HL-60 (cell line): ENCODE measurements around the gene PHTF1.

ENCODE experiments used
- DNase-seq, 2 experiments: peaks; one replicate each; pipeline ENCODE4 v3.0.0-alpha.2; 2010 to 2020; ENCODE audit warnings: low read depth in 1 of 2, low spot score in 1 of 2
- H3K27ac ChIP-seq: fragments of 250-450 bp; sonication (Bioruptor Pico); replicated peaks from 2 replicates; pipeline ENCODE4 v1.5.1; 2020; ENCODE audit warnings: mild to moderate bottlenecking, moderate library complexity
- H3K27me3 ChIP-seq: fragments of 250-450 bp; sonication (Bioruptor Pico); 2 replicates; pipeline ENCODE4 v1.5.1; 2021; ENCODE audit warnings: mild to moderate bottlenecking, moderate library complexity; ENCODE audit not compliant: insufficient read depth, poor library complexity, severe bottlenecking
- H3K4me3 ChIP-seq: replicated peaks from 2 replicates; pipeline ENCODE4 v1.5.1; 2011; ENCODE audit warnings: mild to moderate bottlenecking, control low read depth, low read length; ENCODE audit not compliant: insufficient read depth
- CTCF ChIP-seq: IDR thresholded peaks from one replicate; pipeline ENCODE4 v1.5.1; 2011; ENCODE audit warnings: low read length, control low read depth, inconsistent platforms; ENCODE audit not compliant: insufficient read depth
- GABPA ChIP-seq: IDR thresholded peaks from 2 replicates; pipeline ENCODE4 v1.6.1; 2012; ENCODE audit warnings: low read depth
- POLR2AphosphoS5 ChIP-seq: IDR thresholded peaks from 2 replicates; pipeline ENCODE4 v1.6.1; 2012; ENCODE audit warnings: low read depth
- REST ChIP-seq: IDR thresholded peaks from 2 replicates; pipeline ENCODE4 v1.6.1; 2012; ENCODE audit warnings: low read depth; ENCODE audit not compliant: insufficient replicate concordance
- SPI1 ChIP-seq: IDR thresholded peaks from 2 replicates; pipeline ENCODE4 v1.6.1; 2012; ENCODE audit warnings: low read depth, mild to moderate bottlenecking, borderline replicate concordance

PHTF1 gene

GRCh38 chr1:113653741-113654140, 105.5 kb downstream of the PHTF1 start:
- TF ChIP-seq SPI1: no peak
- no peak for TF ChIP-seq GABPA
- no peak for TF ChIP-seq POLR2AphosphoS5
- no peak for TF ChIP-seq CTCF
- TF ChIP-seq REST: no peak
- Histone ChIP-seq H3K27ac (no peak overlapping the region), H3K27me3 (no peaks in the 10 kb centered on the region), H3K4me3 (no peak overlapping the region)
- DNase-seq: no peak

DNA sequence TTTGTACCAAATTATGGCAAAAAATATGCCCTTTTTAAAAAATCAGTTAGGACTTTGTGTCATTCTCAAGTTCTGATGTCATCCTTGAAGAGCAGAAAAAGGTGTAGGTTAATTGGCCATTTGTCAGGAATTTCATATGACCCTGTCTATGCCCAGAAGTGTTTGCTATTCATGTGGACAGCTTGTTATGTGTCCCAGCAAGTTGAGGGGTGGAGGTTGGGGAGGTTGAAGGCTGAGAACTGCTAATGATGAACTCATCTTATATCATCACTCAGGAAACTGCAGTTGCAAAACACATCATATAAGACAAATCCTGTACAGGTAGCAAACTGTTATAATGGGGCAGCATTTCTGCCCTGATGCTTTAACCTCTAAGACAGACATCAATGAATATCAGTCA, 106.5 kb downstream of the PHTF1 start:
- no peak for DNase-seq
- no peak overlapping the region for H3K4me3 ChIP-seq
- TF ChIP-seq POLR2AphosphoS5 (no peak), CTCF (no peak), GABPA (no peak), REST (no peak), SPI1 (no peak)
- H3K27ac ChIP-seq: no peak overlapping the region
- H3K27me3 ChIP-seq: no peaks in the 10 kb centered on the region

GRCh38 chr1:113648478-113648877, 110.8 kb downstream of the PHTF1 start:
- Histone ChIP-seq H3K27me3 (no peaks in the 10 kb centered on the region), H3K4me3 (no peak overlapping the region), H3K27ac (no peak overlapping the region)
- DNase-seq: no peak
- TF ChIP-seq REST (no peak), CTCF (no peak), GABPA (no peak), POLR2AphosphoS5 (no peak), SPI1 (no peak)
